Activated CD4-positive, alpha-beta T cell treated with anti-CD3 and anti-CD28 coated beads, Interleukin-2, amount 10 ng/mL, durations not matched to agents 24 days and 14 days (primary cell): Measurements from ENCODE around the gene RAPGEF5. TPM values are rescaled to one million over a fixed set of nuclear protein-coding genes. Genes with fewer than 3 reads are reported as not detected.

Experiments used
- DNase-seq: peaks from one replicate; pipeline ENCODE4 v3.0.0; 2022
- H3K27ac Mint-ChIP-seq: one replicate; pipeline ENCODE4 v1.8.0; 2022; ENCODE audit warnings: mild to moderate bottlenecking, mixed read lengths
- H3K27me3 Mint-ChIP-seq: one replicate; pipeline ENCODE4 v1.8.0; 2022; ENCODE audit warnings: mixed read lengths
- H3K36me3 Mint-ChIP-seq: one replicate; pipeline ENCODE4 v1.8.0; 2022; ENCODE audit warnings: low read depth, mild to moderate bottlenecking, mixed read lengths
- H3K4me1 Mint-ChIP-seq: one replicate; pipeline ENCODE4 v1.8.0; 2021; ENCODE audit warnings: mixed read lengths
- H3K4me3 Mint-ChIP-seq: one replicate; pipeline ENCODE4 v1.8.0; 2022; ENCODE audit warnings: mild to moderate bottlenecking, moderate library complexity, mixed read lengths
- H3K9me3 Mint-ChIP-seq: one replicate; pipeline ENCODE4 v1.8.0; 2021; ENCODE audit warnings: mixed read lengths
- intact Hi-C: fragments of 100-400 bp; cut with micrococcal nuclease; formaldehyde crosslinking; loops from one replicate; pipeline ENCODE4 v1.15.1; 2023
- total RNA-seq: library from RNA; stranded (reverse); gene quantifications from 2 replicates; pipeline ENCODE4 v1.2.3, GENCODE V29; 2022

The RAPGEF5 gene
- total RNA-seq, 1 donor from 2014 or later = 0.54 TPM

- Mint-ChIP-seq H3K9me3 (no peaks in the 10 kb centered on the region), H3K27me3 (peaks cover 17% of the 10 kb centered on the region)
Observed at GRCh38 chr7:22216309-22216708, 140.6 kb downstream of the RAPGEF5 start.

DNA sequence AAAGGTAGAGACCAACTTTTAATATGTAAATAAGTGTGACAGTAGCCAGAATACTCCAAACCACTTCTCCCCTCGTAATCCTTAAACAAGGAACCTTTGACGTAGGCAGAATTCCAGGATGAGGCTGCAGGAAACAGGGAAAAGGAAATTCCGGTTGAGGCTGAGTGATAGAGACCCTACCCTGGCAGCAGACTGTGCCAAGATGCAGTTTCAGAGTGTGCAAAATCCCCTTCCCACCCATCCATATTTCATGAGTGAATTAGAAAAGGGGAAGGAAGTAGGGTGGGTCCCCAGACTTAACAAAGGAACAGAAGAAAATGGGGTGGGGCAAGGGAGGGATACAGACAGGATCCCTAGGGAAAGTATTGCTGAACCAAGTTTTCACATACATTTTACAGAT is 143.0 kb downstream of the RAPGEF5 start:
- Mint-ChIP-seq H3K4me3 (no peak overlapping the region), H3K27ac (no peak overlapping the region), H3K27me3 (peaks cover 23% of the 10 kb centered on the region), H3K36me3 (no peaks in the 10 kb centered on the region), H3K4me1 (no peaks in the 10 kb centered on the region), H3K9me3 (no peaks in the 10 kb centered on the region)
- intact Hi-C loops = no loop called here
- no peak for DNase-seq

More at GRCh38 chr7:22216309-22216708, 140.6 kb downstream of the RAPGEF5 start:
- no peak for DNase-seq
- Mint-ChIP-seq H3K36me3 (no peaks in the 10 kb centered on the region), H3K4me1 (no peaks in the 10 kb centered on the region), H3K27ac (no peak overlapping the region), H3K4me3 (no peak overlapping the region)
- intact Hi-C loops = no loop called here

GRCh38 chr7:22213081-22213480 is 143.9 kb downstream of the RAPGEF5 start:
- intact Hi-C loops = no loop called here

GRCh38 chr7:22210967-22211366 is 146.0 kb downstream of the RAPGEF5 start:
- Mint-ChIP-seq H3K27ac (no peak overlapping the region), H3K27me3 (peaks cover 28% of the 10 kb centered on the region), H3K9me3 (no peaks in the 10 kb centered on the region), H3K4me1 (no peaks in the 10 kb centered on the region), H3K36me3 (no peaks in the 10 kb centered on the region), H3K4me3 (no peak overlapping the region)
- DNase-seq = no peak
- intact Hi-C loops = no loop called here

More at GRCh38 chr7:22213081-22213480, 143.9 kb downstream of the RAPGEF5 start:
- Mint-ChIP-seq H3K27me3 (peaks cover 29% of the 10 kb centered on the region), H3K4me1 (no peaks in the 10 kb centered on the region), H3K36me3 (no peaks in the 10 kb centered on the region), H3K9me3 (no peaks in the 10 kb centered on the region), H3K27ac (no peak overlapping the region), H3K4me3 (no peak overlapping the region)
- DNase-seq = no peak

DNA sequence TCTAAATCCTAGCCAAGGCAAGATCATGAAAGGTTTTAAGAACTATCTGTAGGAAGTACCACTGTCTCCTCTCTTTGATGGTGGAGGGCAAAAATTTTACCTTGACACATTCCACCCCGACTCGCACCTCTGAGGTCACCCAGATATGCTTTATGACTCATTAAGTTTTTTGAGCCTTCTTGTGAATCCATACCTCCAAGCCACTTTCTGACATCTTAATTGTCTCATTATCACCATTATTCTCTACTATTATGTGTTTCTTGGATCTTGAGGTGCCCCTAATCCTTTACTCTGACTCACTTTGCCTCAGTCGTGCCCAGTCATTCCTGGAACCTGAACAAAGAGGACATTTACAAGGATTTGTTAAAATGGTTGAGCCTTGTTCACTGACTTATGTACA is 146.6 kb downstream of the RAPGEF5 start:
- intact Hi-C loops = no loop called here
- peaks cover 28% of the 10 kb centered on the region for H3K27me3 Mint-ChIP-seq
- no peak for DNase-seq

DNA sequence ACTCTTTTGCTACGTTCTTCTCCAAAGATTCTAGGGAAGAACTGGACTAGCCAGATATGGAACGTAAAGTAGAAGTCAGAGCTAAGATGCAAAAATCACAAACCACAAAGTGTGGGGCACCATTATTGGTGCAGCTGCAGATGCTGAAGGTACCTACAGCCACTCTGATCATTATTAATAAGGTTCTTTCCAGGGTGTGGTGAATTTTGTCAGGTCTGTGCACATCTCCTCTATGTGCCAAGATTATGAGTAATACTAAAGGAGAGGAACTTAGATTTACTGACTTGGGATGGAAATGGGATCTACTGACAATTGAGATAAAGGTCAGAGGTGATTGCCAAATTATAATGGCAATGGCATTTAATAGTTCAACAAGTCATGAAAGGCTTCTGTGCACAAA is 148.2 kb downstream of the RAPGEF5 start:
- Mint-ChIP-seq H3K9me3 (no peaks in the 10 kb centered on the region), H3K27ac (no peak overlapping the region)
- DNase-seq = no peak

More for the DNA sequence above, 146.6 kb downstream of the RAPGEF5 start:
- Mint-ChIP-seq H3K4me3 (no peak overlapping the region), H3K36me3 (no peaks in the 10 kb centered on the region), H3K9me3 (no peaks in the 10 kb centered on the region), H3K27ac (no peak overlapping the region), H3K4me1 (no peaks in the 10 kb centered on the region)

GRCh38 chr7:22207724-22208225 is 149.2 kb downstream of the RAPGEF5 start:
- Mint-ChIP-seq H3K9me3 (no peaks in the 10 kb centered on the region), H3K27ac (no peak overlapping the region), H3K4me3 (no peak overlapping the region), H3K36me3 (no peaks in the 10 kb centered on the region), H3K27me3 (peaks cover 28% of the 10 kb centered on the region), H3K4me1 (no peaks in the 10 kb centered on the region)
- no peak for DNase-seq
- intact Hi-C loops = no loop called here

More for the DNA sequence above, 148.2 kb downstream of the RAPGEF5 start:
- no peaks in the 10 kb centered on the region for H3K4me1 Mint-ChIP-seq
- intact Hi-C loops = no loop called here
- H3K27me3 Mint-ChIP-seq = peaks cover 28% of the 10 kb centered on the region
- H3K4me3 Mint-ChIP-seq = no peak overlapping the region
- no peaks in the 10 kb centered on the region for H3K36me3 Mint-ChIP-seq

DNA sequence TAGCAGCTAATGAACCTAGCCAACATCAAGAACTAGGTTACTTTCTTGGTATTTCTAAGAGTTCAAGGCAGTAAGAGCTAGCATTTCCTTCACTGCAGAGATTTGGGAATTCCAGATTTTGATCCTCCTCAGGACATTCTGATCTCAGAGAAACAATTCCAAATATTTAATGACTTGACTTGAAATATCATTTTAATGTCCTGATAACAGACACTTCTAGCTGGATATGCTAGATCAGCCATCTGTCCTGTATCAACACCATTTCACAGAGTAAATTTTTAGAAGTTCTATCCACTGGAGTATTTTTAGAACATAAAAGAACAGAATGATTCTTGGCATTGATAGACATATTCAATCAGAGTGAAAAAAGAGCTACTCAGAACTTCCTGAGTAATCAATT is 151.3 kb downstream of the RAPGEF5 start:
- Mint-ChIP-seq H3K27ac (no peak overlapping the region), H3K36me3 (no peaks in the 10 kb centered on the region), H3K4me1 (no peaks in the 10 kb centered on the region), H3K4me3 (no peak overlapping the region), H3K27me3 (peaks cover 23% of the 10 kb centered on the region), H3K9me3 (no peaks in the 10 kb centered on the region)
- intact Hi-C loops = no loop called here
- no peak for DNase-seq

DNA sequence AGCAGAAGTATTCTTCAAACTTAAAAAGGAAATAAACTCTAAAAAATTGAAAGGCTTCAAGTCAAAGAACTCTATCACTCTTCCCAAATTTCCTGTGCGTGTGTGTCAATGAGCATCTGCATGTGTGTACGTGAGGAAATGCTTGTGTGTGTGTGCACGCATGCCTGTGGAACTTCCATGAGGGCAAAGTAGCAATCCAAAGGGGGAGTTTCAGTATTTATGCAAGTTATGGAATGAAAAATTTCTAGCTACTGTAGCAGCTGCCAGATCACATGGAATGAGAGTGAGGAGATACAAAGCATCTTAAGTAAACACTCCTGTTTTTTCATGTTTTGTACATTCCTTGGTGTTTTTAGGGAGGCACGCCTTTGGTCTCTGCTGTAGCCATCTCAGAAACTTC is 152.6 kb downstream of the RAPGEF5 start:
- no peak for DNase-seq
- no peak overlapping the region for H3K27ac Mint-ChIP-seq
- no peaks in the 10 kb centered on the region for H3K4me1 Mint-ChIP-seq
- no peaks in the 10 kb centered on the region for H3K36me3 Mint-ChIP-seq
- no peak overlapping the region for H3K4me3 Mint-ChIP-seq
- H3K27me3 Mint-ChIP-seq = peaks cover 15% of the 10 kb centered on the region
- intact Hi-C loops = no loop called here
- no peaks in the 10 kb centered on the region for H3K9me3 Mint-ChIP-seq

GRCh38 chr7:22202141-22202540 is 154.8 kb downstream of the RAPGEF5 start:
- no peaks in the 10 kb centered on the region for H3K9me3 Mint-ChIP-seq
- DNase-seq = no peak
- H3K27ac Mint-ChIP-seq = no peak overlapping the region
- no peaks in the 10 kb centered on the region for H3K36me3 Mint-ChIP-seq
- peaks cover 9% of the 10 kb centered on the region for H3K27me3 Mint-ChIP-seq
- H3K4me3 Mint-ChIP-seq = no peak overlapping the region
- H3K4me1 Mint-ChIP-seq = no peaks in the 10 kb centered on the region
- intact Hi-C loops = no loop called here

- Mint-ChIP-seq H3K4me3 (no peak overlapping the region), H3K36me3 (no peaks in the 10 kb centered on the region), H3K4me1 (no peaks in the 10 kb centered on the region), H3K27me3 (peaks cover 9% of the 10 kb centered on the region), H3K9me3 (no peaks in the 10 kb centered on the region), H3K27ac (no peak overlapping the region)
- no peak for DNase-seq
- intact Hi-C loops = no loop called here
Observed at GRCh38 chr7:22201186-22201880, 155.6 kb downstream of the RAPGEF5 start.

GRCh38 chr7:22200777-22201176 is 156.2 kb downstream of the RAPGEF5 start:
- DNase-seq = no peak
- intact Hi-C loops = no loop called here
- Mint-ChIP-seq H3K4me1 (no peaks in the 10 kb centered on the region), H3K36me3 (no peaks in the 10 kb centered on the region), H3K4me3 (no peak overlapping the region), H3K27ac (no peak overlapping the region), H3K9me3 (no peaks in the 10 kb centered on the region), H3K27me3 (peaks cover 11% of the 10 kb centered on the region)

- intact Hi-C loops = no loop called here
- no peak overlapping the region for H3K4me3 Mint-ChIP-seq
- H3K4me1 Mint-ChIP-seq = no peaks in the 10 kb centered on the region
- H3K36me3 Mint-ChIP-seq = no peaks in the 10 kb centered on the region
- no peak for DNase-seq
- no peaks in the 10 kb centered on the region for H3K9me3 Mint-ChIP-seq
- H3K27ac Mint-ChIP-seq = no peak overlapping the region
- peaks cover 12% of the 10 kb centered on the region for H3K27me3 Mint-ChIP-seq
Observed at GRCh38 chr7:22200238-22200637, 156.7 kb downstream of the RAPGEF5 start.

DNA sequence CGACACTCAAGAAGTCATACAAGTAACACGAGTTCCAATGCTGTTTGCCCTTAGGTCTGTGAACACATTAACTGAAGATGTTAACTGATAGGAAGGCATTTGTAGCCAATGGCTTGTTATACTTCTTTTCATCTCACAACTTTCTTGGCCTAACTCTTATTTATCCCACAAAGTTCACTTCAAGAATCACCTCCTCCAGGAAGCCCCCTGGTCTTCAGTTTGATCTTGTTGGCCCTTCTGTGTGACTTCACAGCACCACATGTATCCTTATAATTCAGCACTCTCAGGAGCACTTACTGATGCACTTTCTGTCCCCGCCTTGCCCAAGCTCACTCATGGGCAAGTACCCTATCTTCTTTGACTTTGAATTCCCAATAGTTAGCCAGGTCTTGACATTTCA is 159.6 kb downstream of the RAPGEF5 start:
- Mint-ChIP-seq H3K9me3 (no peaks in the 10 kb centered on the region), H3K27me3 (peaks cover 10% of the 10 kb centered on the region), H3K27ac (no peak overlapping the region), H3K4me1 (no peaks in the 10 kb centered on the region), H3K4me3 (no peak overlapping the region), H3K36me3 (no peaks in the 10 kb centered on the region)
- intact Hi-C loops = no loop called here
- no peak for DNase-seq

- Mint-ChIP-seq H3K27me3 (peaks cover 10% of the 10 kb centered on the region), H3K27ac (no peak overlapping the region), H3K36me3 (no peaks in the 10 kb centered on the region), H3K9me3 (no peaks in the 10 kb centered on the region), H3K4me3 (no peak overlapping the region), H3K4me1 (no peaks in the 10 kb centered on the region)
- no peak for DNase-seq
- intact Hi-C loops = no loop called here
Observed at GRCh38 chr7:22196429-22196828, 160.5 kb downstream of the RAPGEF5 start.
